Neural progenitor cell (in vitro differentiated cells): ENCODE data around the gene LYZ.

Experiments used
- EZH2 ChIP-seq: fragments of 200-600 bp; sonication (generic); IDR thresholded peaks from 2 replicates; pipeline ENCODE4 v1.6.1; 2017; ENCODE audit warnings: antibody characterized with exemption, mild to moderate bottlenecking, moderate library complexity
- EZH2phosphoT487 ChIP-seq: fragments of 200-600 bp; sonication (generic); IDR thresholded peaks from 2 replicates; pipeline ENCODE4 v1.6.1; 2017; ENCODE audit warnings: antibody characterized with exemption
- TF ChIP-seq, protein P1 (sequence below): fragments of 200-600 bp; sonication (generic); IDR thresholded peaks from 2 replicates; pipeline ENCODE4 v1.5.1; 2017; ENCODE audit warnings: antibody characterized with exemption, mild to moderate bottlenecking

DNA sequence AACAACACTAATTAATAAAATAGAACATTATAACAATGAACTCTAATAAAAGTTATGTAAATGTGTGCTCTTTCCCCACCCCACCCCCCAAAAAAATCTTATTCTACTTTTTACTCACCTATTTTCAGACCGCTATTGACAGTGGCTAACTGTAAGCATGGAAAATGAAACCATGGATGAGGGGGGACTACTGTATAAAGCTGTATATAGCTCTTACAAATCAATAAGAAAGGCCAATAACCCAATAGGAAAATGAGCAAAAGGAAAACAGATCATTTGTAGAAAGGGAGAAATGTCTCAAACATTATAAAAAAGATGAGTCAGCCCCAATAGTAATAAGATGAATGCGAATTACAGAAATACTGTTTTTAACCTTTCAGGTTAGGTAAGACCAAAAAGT, 38.7 kb downstream of the LYZ start:
- TF ChIP-seq, protein P1, sequence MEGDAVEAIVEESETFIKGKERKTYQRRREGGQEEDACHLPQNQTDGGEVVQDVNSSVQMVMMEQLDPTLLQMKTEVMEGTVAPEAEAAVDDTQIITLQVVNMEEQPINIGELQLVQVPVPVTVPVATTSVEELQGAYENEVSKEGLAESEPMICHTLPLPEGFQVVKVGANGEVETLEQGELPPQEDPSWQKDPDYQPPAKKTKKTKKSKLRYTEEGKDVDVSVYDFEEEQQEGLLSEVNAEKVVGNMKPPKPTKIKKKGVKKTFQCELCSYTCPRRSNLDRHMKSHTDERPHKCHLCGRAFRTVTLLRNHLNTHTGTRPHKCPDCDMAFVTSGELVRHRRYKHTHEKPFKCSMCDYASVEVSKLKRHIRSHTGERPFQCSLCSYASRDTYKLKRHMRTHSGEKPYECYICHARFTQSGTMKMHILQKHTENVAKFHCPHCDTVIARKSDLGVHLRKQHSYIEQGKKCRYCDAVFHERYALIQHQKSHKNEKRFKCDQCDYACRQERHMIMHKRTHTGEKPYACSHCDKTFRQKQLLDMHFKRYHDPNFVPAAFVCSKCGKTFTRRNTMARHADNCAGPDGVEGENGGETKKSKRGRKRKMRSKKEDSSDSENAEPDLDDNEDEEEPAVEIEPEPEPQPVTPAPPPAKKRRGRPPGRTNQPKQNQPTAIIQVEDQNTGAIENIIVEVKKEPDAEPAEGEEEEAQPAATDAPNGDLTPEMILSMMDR, result no peak
- TF ChIP-seq EZH2, result no peak
- no peak for TF ChIP-seq EZH2phosphoT487
